ENCODE data around the gene VEPH1. TPM values are rescaled to one million over a fixed set of nuclear protein-coding genes. Genes with fewer than 3 reads are reported as not detected.

VEPH1 gene
- total and polyA plus RNA-seq, 11 donors: 0.40 to 0.79 (median 0.45) TPM; not detected in 6

- TF ChIP-seq POLR2A (IDR thresholded peaks at IDR 0.05): no peak
- TF ChIP-seq, protein P1, sequence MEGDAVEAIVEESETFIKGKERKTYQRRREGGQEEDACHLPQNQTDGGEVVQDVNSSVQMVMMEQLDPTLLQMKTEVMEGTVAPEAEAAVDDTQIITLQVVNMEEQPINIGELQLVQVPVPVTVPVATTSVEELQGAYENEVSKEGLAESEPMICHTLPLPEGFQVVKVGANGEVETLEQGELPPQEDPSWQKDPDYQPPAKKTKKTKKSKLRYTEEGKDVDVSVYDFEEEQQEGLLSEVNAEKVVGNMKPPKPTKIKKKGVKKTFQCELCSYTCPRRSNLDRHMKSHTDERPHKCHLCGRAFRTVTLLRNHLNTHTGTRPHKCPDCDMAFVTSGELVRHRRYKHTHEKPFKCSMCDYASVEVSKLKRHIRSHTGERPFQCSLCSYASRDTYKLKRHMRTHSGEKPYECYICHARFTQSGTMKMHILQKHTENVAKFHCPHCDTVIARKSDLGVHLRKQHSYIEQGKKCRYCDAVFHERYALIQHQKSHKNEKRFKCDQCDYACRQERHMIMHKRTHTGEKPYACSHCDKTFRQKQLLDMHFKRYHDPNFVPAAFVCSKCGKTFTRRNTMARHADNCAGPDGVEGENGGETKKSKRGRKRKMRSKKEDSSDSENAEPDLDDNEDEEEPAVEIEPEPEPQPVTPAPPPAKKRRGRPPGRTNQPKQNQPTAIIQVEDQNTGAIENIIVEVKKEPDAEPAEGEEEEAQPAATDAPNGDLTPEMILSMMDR (IDR thresholded peaks at IDR 0.05): no peak
- H3K4me3 ChIP-seq: no peak overlapping the region
- H3K4me1 ChIP-seq: peaks cover 0 to 24% (median 7%) of the 10 kb centered on the region in 12 donors
- H3K36me3 ChIP-seq: no peaks in the 10 kb centered on the region
- no peaks in the 10 kb centered on the region for H3K9me3 ChIP-seq
- DNase-seq: no peak
- WGBS, 4 donors: 92 to 99% (median 95%) methylated on average over 1 of the region's 1 CpG
- ATAC-seq: no peak
- intact Hi-C loops (cut with DNase I): loop anchor here in 3 of 10 donors (5.0 to 10.0 kb wide), 3 partner anchors 36 to 88 kb away; partner anchors contain the start of gene CCNL1 (in 1 of the 3)
- no peak overlapping the region for H3K27ac ChIP-seq
- no peaks in the 10 kb centered on the region for H3K27me3 ChIP-seq
These were observed 260.4 kb downstream of the VEPH1 start for GRCh38 chr3:157242836-157243235.

GRCh38 chr3:157241599-157241998, 261.6 kb downstream of the VEPH1 start:
- no peak for ATAC-seq

DNA sequence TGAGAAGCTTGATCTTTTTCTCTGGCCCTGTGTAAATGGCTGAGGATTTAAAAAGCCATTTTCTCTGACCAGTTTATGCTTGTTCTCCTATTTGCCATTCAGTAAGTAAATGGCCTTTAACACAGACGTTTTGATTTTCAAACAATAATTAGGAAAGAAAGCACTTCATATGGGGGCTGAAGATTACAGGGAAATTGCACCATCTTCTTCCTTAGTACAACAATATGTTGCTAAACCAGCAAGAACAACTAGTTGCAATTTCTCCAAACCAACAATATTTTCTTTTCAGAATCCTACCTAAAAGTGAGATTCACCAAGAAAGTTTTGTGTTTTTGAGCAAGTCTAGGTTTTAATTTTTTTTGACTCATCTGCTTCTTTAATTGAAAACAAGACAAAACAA, 262.8 kb downstream of the VEPH1 start:
- no peak for ATAC-seq
- Histone ChIP-seq H3K27ac (no peak overlapping the region), H3K9me3 (no peaks in the 10 kb centered on the region), H3K27me3 (no peaks in the 10 kb centered on the region), H3K4me1 (peaks cover 0 to 14% (median 0%) of the 10 kb centered on the region in 12 donors), H3K36me3 (no peaks in the 10 kb centered on the region), H3K4me3 (no peak overlapping the region)
- TF ChIP-seq, protein P1 (IDR thresholded peaks at IDR 0.05): no peak
- TF ChIP-seq POLR2A (IDR thresholded peaks at IDR 0.05): no peak
- DNase-seq: no peak
- 52 to 64% (median 56%) methylated on average over 1 of the region's 1 CpG for WGBS, 4 donors
- intact Hi-C loops (cut with DNase I): loop anchor here in 3 of 10 donors (5.0 to 10.0 kb wide), 3 partner anchors 33 to 86 kb away; partner anchors contain the start of gene CCNL1 (in 1 of the 3)

More at GRCh38 chr3:157241599-157241998, 261.6 kb downstream of the VEPH1 start:
- no peak for TF ChIP-seq POLR2A (IDR thresholded peaks at IDR 0.05)
- TF ChIP-seq, protein P1 (IDR thresholded peaks at IDR 0.05): no peak
- intact Hi-C loops (cut with DNase I): loop anchor here in 3 of 10 donors (5.0 to 10.0 kb wide), 3 partner anchors 34 to 87 kb away; partner anchors contain the start of gene CCNL1 (in 1 of the 3)
- no peak for DNase-seq
- Histone ChIP-seq H3K9me3 (no peaks in the 10 kb centered on the region), H3K27ac (no peak overlapping the region), H3K4me1 (peaks cover 0 to 14% (median 0%) of the 10 kb centered on the region in 12 donors), H3K27me3 (no peaks in the 10 kb centered on the region), H3K4me3 (no peak overlapping the region), H3K36me3 (no peaks in the 10 kb centered on the region)
- 76 to 87% (median 82%) methylated on average over 4 of the region's 4 CpGs for WGBS, 4 donors

GRCh38 chr3:157239082-157239704, 264.0 kb downstream of the VEPH1 start:
- Histone ChIP-seq H3K27ac (no peak overlapping the region), H3K4me1 (peaks cover 0 to 14% (median 0%) of the 10 kb centered on the region in 12 donors), H3K36me3 (no peaks in the 10 kb centered on the region), H3K9me3 (no peaks in the 10 kb centered on the region), H3K27me3 (no peaks in the 10 kb centered on the region), H3K4me3 (no peak overlapping the region)
- WGBS, 4 donors: 35 to 42% (median 36%) methylated on average over 5 of the region's 5 CpGs
- intact Hi-C loops (cut with DNase I): loop anchor here in 1 of 10 donors (2.0 kb wide), 1 partner anchor 34 kb away; no protein-coding TSS in a partner anchor
- ATAC-seq (peak; percentile 83 to 96 (median 91)), DNase-seq (peak; percentile 58 to 74 (median 64))
- TF ChIP-seq POLR2A (IDR thresholded peaks at IDR 0.05): no peak
- TF ChIP-seq, protein P1 (IDR thresholded peaks at IDR 0.05): peak; percentile 53 to 82 (median 64)
